HEK293T (cell line): ENCODE results near the gene TMEM181.
A peak's percentile ranks its signal among the peaks of the same experiment; 100 is the strongest.

Source experiments
- CTCF ChIA-PET: fragments of 350-600 bp; formaldehyde crosslinking; extraction: SDS; loops from one replicate; lab custom pipeline; 2021; ENCODE audit warnings: antibody characterized with exemption, inconsistent platforms; lab: Yijun Ruan, JAX
- POLR2A ChIA-PET: fragments of 350-600 bp; formaldehyde crosslinking; extraction: SDS; loops from one replicate; lab custom pipeline; 2020; ENCODE audit warnings: antibody characterized with exemption, inconsistent platforms; lab: Yijun Ruan, JAX
- DNase-seq: peaks from one replicate; pipeline ENCODE4 v3.0.0; 2012; ENCODE audit warnings: mixed read lengths; ENCODE audit errors: extremely low spot score
- ARNT ChIP-seq: fragments of 450-650 bp; IDR thresholded peaks from 2 replicates; pipeline ENCODE4 v1.6.1; 2017; ENCODE audit warnings: mild to moderate bottlenecking
- BHLHE40 ChIP-seq: fragments of 450-650 bp; IDR thresholded peaks from 2 replicates; pipeline ENCODE4 v1.6.1; 2016; ENCODE audit warnings: mild to moderate bottlenecking, moderate library complexity, borderline replicate concordance
- CTBP1 ChIP-seq: fragments of 450-650 bp; IDR thresholded peaks from 2 replicates; pipeline ENCODE4 v1.6.1; 2016; ENCODE audit warnings: borderline replicate concordance
- ELF4 ChIP-seq: fragments of 450-650 bp; IDR thresholded peaks from 2 replicates; pipeline ENCODE4 v1.6.1; 2017; ENCODE audit warnings: antibody characterized with exemption
- FOXA1 ChIP-seq: fragments of 450-650 bp; IDR thresholded peaks from 2 replicates; pipeline ENCODE4 v1.6.1; 2016; ENCODE audit warnings: mild to moderate bottlenecking
- FOXK2 ChIP-seq: fragments of 450-650 bp; IDR thresholded peaks from 2 replicates; pipeline ENCODE4 v1.6.1; 2016; ENCODE audit warnings: mild to moderate bottlenecking
- FOXM1 ChIP-seq: fragments of 450-650 bp; IDR thresholded peaks from 2 replicates; pipeline ENCODE4 v1.6.1; 2017; ENCODE audit warnings: mild to moderate bottlenecking, borderline replicate concordance
- HDGF ChIP-seq: fragments of 450-650 bp; IDR thresholded peaks from 2 replicates; pipeline ENCODE4 v1.6.1; 2017; ENCODE audit warnings: antibody characterized with exemption, borderline replicate concordance
- L3MBTL2 ChIP-seq: fragments of 450-650 bp; conservative IDR thresholded peaks from 2 replicates; pipeline ENCODE4 v1.6.1; 2016; ENCODE audit warnings: mild to moderate bottlenecking
- LEF1 ChIP-seq: fragments of 450-650 bp; IDR thresholded peaks from 2 replicates; pipeline ENCODE4 v1.6.1; 2017; ENCODE audit warnings: mild to moderate bottlenecking, borderline replicate concordance
- NFRKB ChIP-seq: fragments of 450-650 bp; IDR thresholded peaks from 2 replicates; pipeline ENCODE4 v1.6.1; 2016; ENCODE audit warnings: mild to moderate bottlenecking, moderate library complexity
- PKNOX1 ChIP-seq: fragments of 450-650 bp; IDR thresholded peaks from 2 replicates; pipeline ENCODE4 v1.6.1; 2016
- SP1 ChIP-seq: fragments of 450-650 bp; IDR thresholded peaks from 2 replicates; pipeline ENCODE4 v1.6.1; 2017
- SUZ12 ChIP-seq: fragments of 450-650 bp; IDR thresholded peaks from 2 replicates; pipeline ENCODE4 v1.6.1; 2016; ENCODE audit warnings: mild to moderate bottlenecking
- TARDBP ChIP-seq: fragments of 450-650 bp; IDR thresholded peaks from 2 replicates; pipeline ENCODE4 v1.6.1; 2016
- ZNF384 ChIP-seq: fragments of 450-650 bp; IDR thresholded peaks from 2 replicates; pipeline ENCODE4 v1.6.1; 2016

The TMEM181 gene

GRCh38 chr6:158625881-158626305 lies 66.0 kb downstream of the TMEM181 start:
- POLR2A ChIA-PET: no interaction called here
- CTCF ChIA-PET: no interaction called here
- TF ChIP-seq ELF4 (no peak), SUZ12 (no peak), FOXA1 (no peak), FOXK2 (no peak), NFRKB (no peak), FOXM1 (no peak), BHLHE40 (no peak), ZNF384 (no peak), HDGF (no peak)
- DNase-seq: no peak

GRCh38 chr6:158626360-158627167 lies 66.7 kb downstream of the TMEM181 start:
- POLR2A ChIA-PET: no interaction called here
- TF ChIP-seq CTBP1 (no peak), TARDBP (peak; percentile 57; the same call in 1 of the 2 replicates)
- DNase-seq: no peak
- CTCF ChIA-PET: no interaction called here

- no peak for TF ChIP-seq ARNT
- TF ChIP-seq FOXA1: no peak
- no peak for TF ChIP-seq PKNOX1
- no peak for TF ChIP-seq ZNF384
- TF ChIP-seq BHLHE40: no peak
- no peak for TF ChIP-seq L3MBTL2
- no peak for TF ChIP-seq FOXK2
- TF ChIP-seq CTBP1: no peak
- TF ChIP-seq FOXM1: no peak
- TF ChIP-seq TARDBP: no peak
- TF ChIP-seq ELF4: no peak
- no peak for TF ChIP-seq NFRKB
- no peak for TF ChIP-seq HDGF
- no peak for TF ChIP-seq LEF1
- no peak for TF ChIP-seq SUZ12
- no peak for DNase-seq
- ChIA-PET POLR2A (no interaction called here), CTCF (no interaction called here)
Observed at GRCh38 chr6:158627168-158627939, 67.5 kb downstream of the TMEM181 start.

- DNase-seq: no peak
- TF ChIP-seq ELF4 (no peak), SP1 (no peak), FOXA1 (no peak), HDGF (no peak)
- ChIA-PET POLR2A (no interaction called here), CTCF (no interaction called here)
Observed at GRCh38 chr6:158627940-158628211, 68.0 kb downstream of the TMEM181 start.

- CTCF ChIA-PET: interaction anchor here (0.6 to 1.3 kb wide), 2 partner anchors 26 to 63 kb away, joined by 3 to 4 read pairs; no protein-coding TSS in a partner anchor
- POLR2A ChIA-PET: no interaction called here
- TF ChIP-seq CTBP1: no peak
- no peak for TF ChIP-seq FOXK2
- no peak for TF ChIP-seq SP1
- TF ChIP-seq L3MBTL2: no peak
- TF ChIP-seq ZNF384: no peak
- no peak for TF ChIP-seq BHLHE40
- TF ChIP-seq ARNT: no peak
- no peak for TF ChIP-seq ELF4
- TF ChIP-seq FOXA1: no peak
- TF ChIP-seq PKNOX1: no peak
- no peak for TF ChIP-seq FOXM1
- TF ChIP-seq NFRKB: no peak
- no peak for TF ChIP-seq HDGF
- no peak for TF ChIP-seq SUZ12
- TF ChIP-seq TARDBP: no peak
- no peak for TF ChIP-seq LEF1
- DNase-seq: no peak
Observed at GRCh38 chr6:158628542-158628941, 68.7 kb downstream of the TMEM181 start.

- TF ChIP-seq FOXK2: no peak
- TF ChIP-seq ARNT: no peak
- TF ChIP-seq PKNOX1: no peak
- TF ChIP-seq CTBP1: no peak
- no peak for TF ChIP-seq ELF4
- TF ChIP-seq HDGF: no peak
- TF ChIP-seq LEF1: no peak
- TF ChIP-seq TARDBP: no peak
- no peak for TF ChIP-seq SUZ12
- TF ChIP-seq ZNF384: no peak
- no peak for TF ChIP-seq SP1
- no peak for TF ChIP-seq BHLHE40
- no peak for TF ChIP-seq NFRKB
- TF ChIP-seq FOXA1: no peak
- TF ChIP-seq FOXM1: no peak
- no peak for TF ChIP-seq L3MBTL2
- ChIA-PET POLR2A (no interaction called here), CTCF (interaction anchor here (1.3 kb wide), 1 partner anchor 62 kb away, joined by 4 read pairs; no protein-coding TSS in a partner anchor)
- no peak for DNase-seq
Observed at GRCh38 chr6:158629367-158630221, 69.7 kb downstream of the TMEM181 start.
